Activated CD4-positive, alpha-beta T cell treated with anti-CD3 and anti-CD28 coated beads, Interleukin-2, amount 10 ng/mL, durations not matched to agents 7 days and 5 days (primary cell): ENCODE data around the gene LRRC38. TPM values are rescaled to one million over a fixed set of nuclear protein-coding genes. Genes with fewer than 3 reads are reported as not detected.
"Not testable (repeated sequence)": the region's sequence is repeated elsewhere in the genome, so short reads cannot be mapped to it uniquely, and the experiment has no call there.

Source experiments
- CTCF ChIA-PET: fragments of 350-600 bp; sonication (Branson Sonifier 250); formaldehyde crosslinking; loops from one replicate; lab custom pipeline; 2021; ENCODE audit warnings: antibody characterized with exemption; lab: Charles Lee
- POLR2A ChIA-PET: fragments of 350-600 bp; sonication (Branson Sonifier 250); formaldehyde crosslinking; loops from one replicate; lab custom pipeline; 2021; ENCODE audit warnings: antibody characterized with exemption; lab: Charles Lee
- DNase-seq: peaks from one replicate; pipeline ENCODE4 v3.0.0-alpha.2; 2020
- H3K27ac Mint-ChIP-seq: one replicate; pipeline ENCODE4 v1.8.0; 2021; ENCODE audit warnings: mild to moderate bottlenecking, moderate library complexity, mixed read lengths
- H3K27me3 Mint-ChIP-seq: one replicate; pipeline ENCODE4 v1.8.0; 2021; ENCODE audit warnings: mixed read lengths
- H3K36me3 Mint-ChIP-seq: one replicate; pipeline ENCODE4 v1.8.0; 2021; ENCODE audit warnings: low read depth, mixed read lengths
- H3K4me1 Mint-ChIP-seq: one replicate; pipeline ENCODE4 v1.8.0; 2021; ENCODE audit warnings: mixed read lengths
- H3K4me3 Mint-ChIP-seq: one replicate; pipeline ENCODE4 v1.8.0; 2021; ENCODE audit warnings: mild to moderate bottlenecking, moderate library complexity, mixed read lengths
- H3K9me3 Mint-ChIP-seq: one replicate; pipeline ENCODE4 v1.8.0; 2021; ENCODE audit warnings: mixed read lengths
- total RNA-seq, 2 experiments: library from RNA; stranded (reverse); gene quantifications; one replicate each; pipeline ENCODE4 v1.2.3, GENCODE V29; 2021

The LRRC38 gene, protein sequence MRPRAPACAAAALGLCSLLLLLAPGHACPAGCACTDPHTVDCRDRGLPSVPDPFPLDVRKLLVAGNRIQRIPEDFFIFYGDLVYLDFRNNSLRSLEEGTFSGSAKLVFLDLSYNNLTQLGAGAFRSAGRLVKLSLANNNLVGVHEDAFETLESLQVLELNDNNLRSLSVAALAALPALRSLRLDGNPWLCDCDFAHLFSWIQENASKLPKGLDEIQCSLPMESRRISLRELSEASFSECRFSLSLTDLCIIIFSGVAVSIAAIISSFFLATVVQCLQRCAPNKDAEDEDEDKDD
- not detected for total RNA-seq

DNA sequence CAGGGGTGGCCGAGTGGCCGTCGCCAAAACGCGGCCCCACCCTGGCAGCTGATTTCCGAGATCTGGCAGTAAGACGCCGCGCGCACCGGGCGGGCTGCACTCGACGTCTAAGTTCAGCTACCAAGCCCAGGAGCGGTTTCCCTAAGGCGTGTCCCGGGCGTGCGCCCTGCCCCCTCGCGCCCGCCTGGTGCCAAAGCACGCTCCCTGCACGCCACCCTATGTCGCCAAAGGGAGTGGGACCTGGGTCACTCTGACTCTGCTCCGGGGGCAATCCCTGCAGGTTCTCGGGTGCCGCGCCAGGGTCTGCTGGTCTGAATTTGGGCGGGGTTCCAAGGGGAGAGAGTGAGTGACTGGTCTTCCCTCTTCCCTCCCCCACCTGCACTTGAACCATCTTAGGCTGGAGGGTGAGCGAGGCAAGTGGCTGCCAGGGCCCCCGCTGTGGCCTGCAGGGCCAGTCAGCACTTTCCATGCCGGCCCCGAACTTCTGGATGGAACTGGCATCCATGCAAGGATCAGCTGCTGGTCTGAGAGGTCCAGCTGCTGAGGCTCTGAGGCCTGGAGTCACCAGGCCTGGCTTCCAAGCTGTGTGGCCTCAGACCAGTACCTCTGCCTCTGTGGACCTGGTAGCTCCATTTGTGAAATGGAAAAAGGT lies at the start of gene LRRC38:
TSS of gene LRRC38 (minus strand) at position 109 of the 652 bp plus-strand sequence. CDS start 410 bp downstream, outside the sequence.
- Mint-ChIP-seq H3K36me3 (no peaks in the 10 kb centered on the region), H3K9me3 (peaks cover under 1% of the 10 kb centered on the region), H3K27me3 (peaks cover 44% of the 10 kb centered on the region), H3K4me3 (no peak within 1 kb of the TSS), H3K27ac (no peak within 1 kb of the TSS), H3K4me1 (no peaks in the 10 kb centered on the region)
- CTCF ChIA-PET, result no interaction called here
- DNase-seq, result no peak
- POLR2A ChIA-PET, result no interaction called here

DNA sequence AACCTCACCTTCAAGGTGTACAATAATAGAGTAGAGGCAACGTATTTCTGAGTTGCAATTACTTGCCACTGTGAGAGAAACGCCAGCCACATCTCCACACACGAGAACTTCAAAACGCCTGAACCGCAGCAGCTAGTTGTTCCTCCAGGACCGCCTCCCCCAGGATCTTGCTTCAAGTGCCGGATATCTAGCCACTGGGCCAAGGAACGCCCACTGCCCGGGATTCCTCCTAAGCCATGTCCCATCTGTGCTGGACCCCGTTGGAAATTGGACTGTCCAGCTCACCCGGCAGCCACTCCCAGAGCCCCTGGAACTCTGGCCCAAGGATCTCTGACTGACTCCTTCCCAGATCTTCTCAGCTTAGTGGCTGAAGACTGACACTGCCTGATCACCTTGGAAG lies 49.2 kb upstream of the LRRC38 start:
- H3K4me3 Mint-ChIP-seq, H3K27me3 Mint-ChIP-seq, H3K9me3 Mint-ChIP-seq, H3K27ac Mint-ChIP-seq, CTCF ChIA-PET, POLR2A ChIA-PET, H3K36me3 Mint-ChIP-seq, H3K4me1 Mint-ChIP-seq, DNase-seq: not testable (repeated sequence)

DNA sequence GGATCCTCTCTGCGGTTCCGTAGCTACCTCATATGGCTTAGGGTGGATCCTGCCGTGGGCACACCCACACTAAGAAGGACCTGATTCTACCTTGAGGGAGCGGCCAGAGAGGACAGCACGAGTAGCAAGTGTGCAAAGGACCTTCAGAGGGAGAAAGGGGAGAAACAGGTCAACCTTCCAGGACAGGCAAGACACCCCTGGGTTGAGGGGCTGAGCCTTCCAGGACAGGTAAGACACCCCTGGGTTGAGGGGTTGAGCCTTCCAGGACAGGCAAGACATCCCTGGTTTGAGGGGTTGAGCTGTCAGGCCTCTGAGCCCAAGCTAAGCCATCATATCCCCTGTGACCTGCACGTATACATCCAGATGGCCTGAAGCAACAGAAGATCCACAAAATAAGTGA lies 46.7 kb upstream of the LRRC38 start:
- POLR2A ChIA-PET, result no interaction called here
- H3K27me3 Mint-ChIP-seq, result no peaks in the 10 kb centered on the region
- CTCF ChIA-PET, result no interaction called here

DNA sequence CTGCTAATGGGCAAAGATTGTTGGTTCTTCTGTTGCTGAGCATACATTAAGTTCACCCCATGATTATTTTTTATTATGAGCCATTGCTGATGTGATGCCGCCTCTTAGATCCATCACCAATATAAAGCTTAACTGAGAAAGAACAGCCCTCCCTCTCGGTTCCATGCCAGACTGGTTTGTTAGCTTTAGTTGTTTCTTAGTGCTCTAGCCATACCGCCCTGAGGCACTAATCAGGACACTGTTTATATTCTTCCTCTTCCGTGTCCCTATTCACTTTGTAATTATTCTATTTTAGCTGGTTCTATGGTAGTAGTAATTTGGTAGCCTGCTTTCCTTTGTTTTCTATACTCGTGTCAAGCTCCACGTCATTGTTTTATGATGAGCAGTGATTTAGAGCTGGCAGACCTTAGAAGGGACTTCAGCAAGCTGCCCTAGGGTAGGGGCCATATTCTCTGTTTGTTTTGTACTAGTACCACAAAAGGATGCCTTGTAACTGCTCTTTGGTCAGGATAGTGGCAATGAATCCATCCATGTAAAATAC lies 42.5 kb upstream of the LRRC38 start:
- no peaks in the 10 kb centered on the region for H3K9me3 Mint-ChIP-seq
- no peaks in the 10 kb centered on the region for H3K4me1 Mint-ChIP-seq
- POLR2A ChIA-PET, result no interaction called here
- H3K27me3 Mint-ChIP-seq, result no peaks in the 10 kb centered on the region
- no peak overlapping the region for H3K4me3 Mint-ChIP-seq
- CTCF ChIA-PET, result no interaction called here
- no peak for DNase-seq
- H3K27ac Mint-ChIP-seq, result no peak overlapping the region
- no peaks in the 10 kb centered on the region for H3K36me3 Mint-ChIP-seq

More for the DNA sequence above, 46.7 kb upstream of the LRRC38 start:
- Mint-ChIP-seq H3K4me1 (no peaks in the 10 kb centered on the region), H3K9me3 (no peaks in the 10 kb centered on the region), H3K36me3 (no peaks in the 10 kb centered on the region), H3K27ac (no peak overlapping the region), H3K4me3 (no peak overlapping the region)
- DNase-seq, result no peak

DNA sequence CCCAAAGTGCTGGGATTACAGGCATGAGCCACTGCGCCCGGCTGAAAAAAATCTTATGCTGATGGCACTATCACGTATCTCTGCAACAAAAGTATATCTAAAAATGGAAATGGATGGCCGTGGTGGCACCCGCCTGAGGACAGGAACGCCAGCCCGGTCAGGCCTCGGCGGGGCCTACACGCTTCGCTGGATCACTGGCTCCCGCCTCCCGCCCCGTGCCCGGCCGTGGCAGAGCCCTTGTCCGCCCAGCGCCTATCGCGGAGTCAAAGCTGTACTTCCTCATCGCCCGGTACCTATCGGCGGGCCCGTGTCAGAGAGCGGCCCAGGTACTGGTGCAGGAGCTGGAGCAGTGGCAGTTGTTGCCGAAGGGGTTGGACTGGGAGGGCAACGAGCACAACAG lies 41.0 kb upstream of the LRRC38 start:
- H3K36me3 Mint-ChIP-seq, result no peaks in the 10 kb centered on the region
- H3K4me3 Mint-ChIP-seq, result no peak overlapping the region
- no peak overlapping the region for H3K27ac Mint-ChIP-seq
- POLR2A ChIA-PET, result no interaction called here
- DNase-seq, result no peak
- no peaks in the 10 kb centered on the region for H3K27me3 Mint-ChIP-seq
- H3K9me3 Mint-ChIP-seq, result no peaks in the 10 kb centered on the region
- CTCF ChIA-PET, result no interaction called here
- H3K4me1 Mint-ChIP-seq, result no peaks in the 10 kb centered on the region

DNA sequence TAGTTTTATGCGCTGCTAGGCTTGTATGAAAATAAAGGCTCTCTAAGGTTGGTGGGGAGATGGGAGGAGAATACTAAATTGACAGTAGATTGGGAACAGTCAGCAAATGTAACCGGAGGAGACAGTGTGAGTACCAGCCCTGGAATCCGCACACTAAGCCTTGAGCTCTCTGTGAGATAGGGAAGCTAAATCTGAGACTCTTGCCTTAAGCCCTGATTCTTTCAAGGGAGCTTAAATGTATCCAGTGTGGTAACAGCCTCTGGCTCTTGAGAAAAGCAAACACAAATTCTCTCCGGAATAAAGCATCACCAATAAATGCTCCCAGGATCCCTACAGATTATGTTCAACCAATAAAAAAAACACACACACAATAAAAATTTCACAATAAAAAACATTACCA lies 36.9 kb upstream of the LRRC38 start:
- ChIA-PET CTCF (no interaction called here), POLR2A (no interaction called here)
- no peaks in the 10 kb centered on the region for H3K36me3 Mint-ChIP-seq
- H3K27ac Mint-ChIP-seq, result no peak overlapping the region
- no peak overlapping the region for H3K4me3 Mint-ChIP-seq
- H3K27me3 Mint-ChIP-seq, result peaks cover 3% of the 10 kb centered on the region
- no peak for DNase-seq
- no peaks in the 10 kb centered on the region for H3K4me1 Mint-ChIP-seq
- no peaks in the 10 kb centered on the region for H3K9me3 Mint-ChIP-seq

DNA sequence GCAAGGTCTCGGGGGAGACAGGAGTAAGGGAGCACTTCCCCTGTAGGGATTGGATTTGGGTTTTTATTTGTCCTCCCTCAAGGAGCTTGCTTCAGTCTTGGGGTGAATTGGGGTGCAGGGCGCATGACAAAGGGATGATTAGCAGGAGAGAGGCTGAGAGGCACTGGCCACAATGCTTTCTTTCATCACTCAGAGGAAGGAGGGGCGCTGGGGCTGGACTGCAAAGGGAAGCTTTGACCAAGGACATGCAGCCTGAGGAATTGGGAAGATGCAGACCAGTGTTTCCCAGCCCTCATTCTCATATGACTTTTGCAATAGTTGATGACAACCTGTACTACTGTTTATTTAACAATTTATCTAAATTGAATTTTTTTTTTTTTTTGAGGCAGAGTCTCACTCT lies 35.7 kb upstream of the LRRC38 start:
- ChIA-PET POLR2A (no interaction called here), CTCF (interaction anchor here (0.6 to 0.7 kb wide), 3 partner anchors 18 to 101 kb away, joined by 3 to 4 read pairs (median 3); no protein-coding TSS in a partner anchor)
- Mint-ChIP-seq H3K4me1 (no peaks in the 10 kb centered on the region), H3K4me3 (no peak overlapping the region), H3K27me3 (peaks cover 3% of the 10 kb centered on the region), H3K27ac (no peak overlapping the region), H3K9me3 (no peaks in the 10 kb centered on the region), H3K36me3 (no peaks in the 10 kb centered on the region)
- DNase-seq, result no peak

DNA sequence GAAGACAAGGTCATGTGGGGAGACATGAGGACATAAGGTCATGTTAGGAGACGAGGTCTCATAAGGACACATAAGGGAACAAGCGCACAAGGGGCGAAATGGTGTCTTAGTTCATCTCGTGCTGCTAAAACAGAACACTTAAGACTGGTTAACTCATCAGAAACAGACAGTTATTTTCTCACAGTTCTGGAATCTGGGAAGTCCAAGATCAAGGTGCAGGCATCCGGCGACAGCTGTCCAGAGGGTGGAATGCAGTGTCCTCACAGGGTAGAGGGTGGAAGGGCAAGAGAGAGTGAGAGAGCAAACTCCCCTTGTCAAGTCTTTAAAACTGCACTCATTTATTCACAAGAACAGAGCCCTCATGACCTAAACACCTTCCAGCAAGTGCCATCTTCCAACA lies 35.2 kb upstream of the LRRC38 start:
- CTCF ChIA-PET, result interaction anchor here (0.6 kb wide), 1 partner anchor 101 kb away, joined by 3 read pairs; no protein-coding TSS in a partner anchor

DNA sequence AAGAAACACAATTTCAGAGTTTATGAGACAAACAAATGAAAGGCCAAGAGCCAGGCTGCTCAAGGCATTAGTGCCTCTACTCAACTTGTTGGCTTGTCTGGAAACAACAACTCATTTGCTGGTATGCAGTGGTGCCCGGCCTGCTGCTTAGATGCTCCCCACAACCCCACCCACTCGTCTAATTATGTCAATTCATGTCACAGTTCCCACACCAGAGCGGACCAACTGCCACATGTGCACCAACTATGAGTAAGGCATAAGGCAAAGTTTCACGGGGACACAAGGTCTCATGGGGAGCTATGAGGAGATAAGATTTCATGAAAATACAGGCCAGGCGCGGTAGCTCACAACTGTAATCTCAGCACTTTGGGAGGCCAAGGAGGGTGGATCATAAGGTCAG lies 34.5 kb upstream of the LRRC38 start:
- Mint-ChIP-seq H3K4me1 (no peaks in the 10 kb centered on the region), H3K27ac (no peak overlapping the region), H3K9me3 (no peaks in the 10 kb centered on the region), H3K36me3 (no peaks in the 10 kb centered on the region), H3K4me3 (no peak overlapping the region), H3K27me3 (peaks cover 3% of the 10 kb centered on the region)
- DNase-seq, result no peak
- POLR2A ChIA-PET, result no interaction called here
- CTCF ChIA-PET, result no interaction called here

More for the DNA sequence above, 35.2 kb upstream of the LRRC38 start:
- H3K27ac Mint-ChIP-seq, result no peak overlapping the region
- H3K27me3 Mint-ChIP-seq, result peaks cover 3% of the 10 kb centered on the region
- H3K4me1 Mint-ChIP-seq, result no peaks in the 10 kb centered on the region
- no peak overlapping the region for H3K4me3 Mint-ChIP-seq
- no peaks in the 10 kb centered on the region for H3K36me3 Mint-ChIP-seq
- POLR2A ChIA-PET, result no interaction called here
- DNase-seq, result no peak
- no peaks in the 10 kb centered on the region for H3K9me3 Mint-ChIP-seq

DNA sequence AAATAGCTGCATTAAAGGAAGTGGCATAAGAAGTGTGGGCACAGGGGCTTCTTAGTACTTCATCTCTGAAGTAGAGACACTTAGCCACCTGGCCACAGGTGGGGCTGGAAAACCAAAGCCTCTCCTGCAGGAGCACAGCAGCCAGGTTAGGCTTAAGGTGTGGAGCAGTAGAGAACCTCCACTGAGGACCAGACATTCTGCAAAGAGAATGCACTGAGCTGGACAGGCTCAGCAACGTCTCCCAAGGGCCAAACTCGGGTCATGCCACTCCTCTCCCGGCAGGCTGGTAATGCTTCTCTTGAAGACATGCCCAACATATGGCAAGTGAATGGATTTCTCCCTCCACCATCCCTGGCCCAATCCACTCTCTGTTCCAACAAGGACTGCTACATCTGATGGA lies 33.0 kb upstream of the LRRC38 start:
- Mint-ChIP-seq H3K4me1 (no peaks in the 10 kb centered on the region), H3K4me3 (no peak overlapping the region), H3K36me3 (no peaks in the 10 kb centered on the region), H3K27me3 (peaks cover 3% of the 10 kb centered on the region), H3K9me3 (no peaks in the 10 kb centered on the region), H3K27ac (no peak overlapping the region)
- no peak for DNase-seq
- POLR2A ChIA-PET, result no interaction called here
- CTCF ChIA-PET, result interaction anchor here (0.6 kb wide), 1 partner anchor 100 kb away, joined by 5 read pairs; no protein-coding TSS in a partner anchor

DNA sequence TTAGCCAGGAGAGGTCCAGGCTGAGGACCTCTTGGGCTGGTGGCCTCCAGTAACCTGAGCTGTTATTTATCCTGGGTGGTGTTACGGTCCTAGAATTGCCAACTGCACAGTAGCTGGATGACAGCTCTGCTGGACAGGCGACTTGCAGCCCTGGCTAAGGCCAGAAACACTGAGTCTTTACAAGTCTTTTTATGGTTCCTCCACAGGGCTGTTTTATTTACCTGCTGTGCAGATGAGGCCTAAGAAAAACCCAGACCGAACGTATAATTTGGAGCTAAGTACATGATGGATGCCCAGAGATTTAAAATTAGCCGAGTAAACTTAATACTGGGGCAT lies 30.4 kb upstream of the LRRC38 start:
- no peaks in the 10 kb centered on the region for H3K36me3 Mint-ChIP-seq
- ChIA-PET CTCF (no interaction called here), POLR2A (no interaction called here)
- no peak overlapping the region for H3K27ac Mint-ChIP-seq
- H3K4me3 Mint-ChIP-seq, result no peak overlapping the region
- H3K27me3 Mint-ChIP-seq, result peaks cover 3% of the 10 kb centered on the region
- DNase-seq, result no peak
- H3K4me1 Mint-ChIP-seq, result no peaks in the 10 kb centered on the region
- no peaks in the 10 kb centered on the region for H3K9me3 Mint-ChIP-seq

DNA sequence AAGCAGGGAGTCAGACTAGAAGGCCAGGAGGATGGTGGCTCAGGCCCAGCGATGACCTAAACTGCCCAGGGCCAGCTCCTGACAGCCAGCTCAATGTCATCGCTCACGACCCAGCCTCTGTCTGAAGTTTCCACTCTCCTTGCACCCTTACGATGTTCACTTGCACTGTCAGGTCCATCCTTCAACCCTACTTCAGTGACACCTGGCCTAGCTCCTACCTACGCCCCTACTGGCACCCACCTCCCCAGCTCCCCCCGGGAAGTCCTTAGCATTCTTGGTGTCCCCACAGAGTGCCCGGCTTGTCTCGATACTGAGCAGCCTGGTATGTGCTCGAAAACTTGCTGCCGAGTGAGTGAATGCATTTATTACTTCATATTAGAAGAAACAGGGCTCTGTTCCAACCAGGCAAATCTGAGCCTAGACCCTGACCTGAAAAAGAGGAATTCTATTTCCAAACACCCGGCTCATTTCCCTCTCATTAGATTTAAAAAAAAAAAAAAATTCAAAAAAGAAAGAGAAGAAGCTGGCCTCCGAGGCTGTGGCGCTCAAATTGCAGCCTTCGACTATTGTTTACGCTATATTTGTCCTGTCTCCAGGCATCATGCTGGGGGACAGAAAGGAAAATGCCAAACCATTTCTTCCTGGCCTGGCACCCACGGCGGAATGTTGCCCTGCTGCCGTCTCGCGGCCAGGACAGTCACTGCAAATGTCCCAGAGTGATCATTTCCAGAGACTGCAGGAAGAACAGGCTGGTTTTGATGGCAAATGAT lies 29.8 kb upstream of the LRRC38 start:
- H3K4me3 Mint-ChIP-seq, result no peak overlapping the region
- DNase-seq, result no peak
- H3K27ac Mint-ChIP-seq, result no peak overlapping the region
- no peaks in the 10 kb centered on the region for H3K36me3 Mint-ChIP-seq
- H3K27me3 Mint-ChIP-seq, result no peaks in the 10 kb centered on the region
- H3K9me3 Mint-ChIP-seq, result no peaks in the 10 kb centered on the region
- ChIA-PET CTCF (no interaction called here), POLR2A (no interaction called here)
- no peaks in the 10 kb centered on the region for H3K4me1 Mint-ChIP-seq
